Activated CD8-positive, alpha-beta T cell treated with anti-CD3 and anti-CD28 coated beads for 36 hours (primary cell): Measurements from ENCODE around the gene HBG1. TPM values are rescaled to one million over a fixed set of nuclear protein-coding genes. Genes with fewer than 3 reads are reported as not detected.

Experiments used
- ATAC-seq: fragments of 200-7000 bp; cut with Tn5 transposase; one replicate; pipeline ENCODE4 v1.10.0; 2021; ENCODE audit warnings: mild to moderate bottlenecking, moderate library complexity
- CTCF ChIA-PET: fragments of 350-600 bp; sonication (Branson Sonifier 250); formaldehyde crosslinking; loops from one replicate; lab custom pipeline; 2021; ENCODE audit warnings: antibody characterized with exemption; lab: Charles Lee
- POLR2A ChIA-PET: fragments of 350-600 bp; sonication (Branson Sonifier 250); formaldehyde crosslinking; loops from one replicate; lab custom pipeline; 2021; ENCODE audit warnings: antibody characterized with exemption; lab: Charles Lee
- DNase-seq: peaks from one replicate; pipeline ENCODE4 v3.0.0-alpha.2; 2020
- H3K27ac Mint-ChIP-seq: one replicate; pipeline ENCODE4 v1.8.0; 2021; ENCODE audit warnings: mild to moderate bottlenecking, mixed read lengths
- H3K27me3 Mint-ChIP-seq: one replicate; pipeline ENCODE4 v1.8.0; 2021; ENCODE audit warnings: mixed read lengths
- H3K36me3 Mint-ChIP-seq: one replicate; pipeline ENCODE4 v1.8.0; 2021; ENCODE audit warnings: low read depth, mixed read lengths
- H3K4me1 Mint-ChIP-seq: one replicate; pipeline ENCODE4 v1.8.0; 2021; ENCODE audit warnings: low read depth, mixed read lengths
- H3K4me3 Mint-ChIP-seq: one replicate; pipeline ENCODE4 v1.8.0; 2021; ENCODE audit warnings: mild to moderate bottlenecking, moderate library complexity, mixed read lengths
- H3K9me3 Mint-ChIP-seq: one replicate; pipeline ENCODE4 v1.8.0; 2021; ENCODE audit warnings: mixed read lengths
- CTCF ChIP-seq: fragments of 200-600 bp; IDR thresholded peaks from one replicate; pipeline ENCODE4 v1.8.0; 2022; ENCODE audit warnings: antibody characterized with exemption, mild to moderate bottlenecking
- intact Hi-C: fragments of 100-400 bp; cut with micrococcal nuclease; formaldehyde crosslinking; loops from one replicate; pipeline ENCODE4 v1.10.0; 2022
- total RNA-seq, 2 experiments: library from RNA; stranded (reverse); gene quantifications; one replicate each; pipeline ENCODE4 v1.2.3, GENCODE V29; 2021

The HBG1 gene
- total RNA-seq, 2 experiments from 2014 or later: not detected

DNA sequence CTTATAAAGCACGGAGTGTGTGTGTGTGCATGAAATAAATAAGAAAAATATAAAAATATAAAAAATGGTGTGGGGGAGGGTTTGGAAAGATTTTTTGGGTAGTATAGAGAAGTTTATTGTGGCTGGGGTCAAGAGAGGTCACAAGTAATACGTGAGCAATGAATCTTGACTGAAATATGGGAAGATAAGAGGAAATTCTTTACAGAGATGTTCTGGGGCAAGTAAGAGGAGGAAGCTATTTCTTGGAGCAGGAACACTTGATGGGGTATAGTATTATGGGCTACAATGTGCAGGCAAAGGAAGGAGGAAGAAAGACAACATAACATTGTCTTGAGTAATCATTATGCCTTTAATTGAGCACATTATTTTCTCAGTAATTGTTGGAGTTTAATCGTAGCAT is 17.5 kb downstream of the HBG1 start:
- Mint-ChIP-seq H3K9me3 (no peaks in the 10 kb centered on the region), H3K27me3 (peaks cover 3% of the 10 kb centered on the region), H3K36me3 (no peaks in the 10 kb centered on the region), H3K27ac (no peak overlapping the region), H3K4me1 (no peaks in the 10 kb centered on the region), H3K4me3 (no peak overlapping the region)
- ChIA-PET CTCF (no interaction called here), POLR2A (no interaction called here)
- DNase-seq: no peak
- intact Hi-C loops: no loop called here
- TF ChIP-seq CTCF: no peak
- no peak for ATAC-seq

GRCh38 chr11:5231111-5231510 is 18.5 kb downstream of the HBG1 start:
- no peaks in the 10 kb centered on the region for H3K4me1 Mint-ChIP-seq
- peaks cover 3% of the 10 kb centered on the region for H3K27me3 Mint-ChIP-seq
- no peaks in the 10 kb centered on the region for H3K36me3 Mint-ChIP-seq
- POLR2A ChIA-PET: no interaction called here
- ATAC-seq: no peak
- intact Hi-C loops: no loop called here
- CTCF ChIA-PET: no interaction called here
- no peak overlapping the region for H3K27ac Mint-ChIP-seq
- no peak overlapping the region for H3K4me3 Mint-ChIP-seq
- H3K9me3 Mint-ChIP-seq: no peaks in the 10 kb centered on the region
- TF ChIP-seq CTCF: no peak
- no peak for DNase-seq

DNA sequence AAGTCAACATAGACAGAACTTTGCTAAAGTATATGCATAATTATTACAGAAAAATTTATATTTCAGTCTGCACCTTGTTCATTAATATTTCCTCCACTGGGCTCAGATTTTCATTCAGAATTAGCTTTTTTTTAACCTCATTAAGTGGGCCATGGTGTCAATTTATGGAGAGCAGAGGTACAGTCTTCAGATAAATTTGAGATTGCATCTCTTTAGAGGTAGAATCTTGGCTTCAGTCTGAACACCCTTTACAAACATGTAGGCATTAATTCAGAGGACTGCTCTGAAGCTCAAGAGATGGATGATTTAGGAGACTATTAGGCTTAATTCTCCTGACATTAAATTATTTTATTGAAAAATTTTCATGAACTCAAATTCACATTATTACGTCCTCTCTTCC is 19.4 kb downstream of the HBG1 start:
- Mint-ChIP-seq H3K4me1 (no peaks in the 10 kb centered on the region), H3K27me3 (peaks cover 3% of the 10 kb centered on the region), H3K9me3 (no peaks in the 10 kb centered on the region), H3K4me3 (no peak overlapping the region), H3K36me3 (no peaks in the 10 kb centered on the region), H3K27ac (no peak overlapping the region)
- ChIA-PET POLR2A (no interaction called here), CTCF (no interaction called here)
- DNase-seq: no peak
- intact Hi-C loops: no loop called here
- no peak for ATAC-seq
- no peak for TF ChIP-seq CTCF

DNA sequence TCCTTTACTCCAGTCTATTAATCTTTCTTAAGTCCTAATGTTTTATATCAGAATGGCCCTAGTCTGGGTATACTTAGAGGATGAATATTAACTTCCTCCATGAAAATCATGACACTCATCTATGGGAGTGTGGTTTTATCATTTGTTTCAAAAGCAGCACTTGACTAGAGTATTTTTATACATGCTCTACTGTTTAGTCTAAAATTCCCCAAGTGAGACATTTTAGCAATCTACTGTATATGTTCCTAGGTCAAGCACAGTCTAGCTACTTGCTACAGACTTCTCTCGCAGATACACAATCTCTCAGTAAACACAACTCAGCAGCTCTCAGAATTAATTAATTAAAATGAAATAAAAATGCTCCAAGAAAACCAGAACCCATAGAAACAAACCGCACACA is 19.9 kb downstream of the HBG1 start:
- CTCF ChIA-PET: no interaction called here
- POLR2A ChIA-PET: no interaction called here
- Mint-ChIP-seq H3K36me3 (no peaks in the 10 kb centered on the region), H3K4me3 (no peak overlapping the region), H3K27me3 (peaks cover 4% of the 10 kb centered on the region), H3K9me3 (no peaks in the 10 kb centered on the region), H3K27ac (no peak overlapping the region), H3K4me1 (no peaks in the 10 kb centered on the region)
- DNase-seq: no peak
- ATAC-seq: no peak
- TF ChIP-seq CTCF: no peak
- intact Hi-C loops: no loop called here

DNA sequence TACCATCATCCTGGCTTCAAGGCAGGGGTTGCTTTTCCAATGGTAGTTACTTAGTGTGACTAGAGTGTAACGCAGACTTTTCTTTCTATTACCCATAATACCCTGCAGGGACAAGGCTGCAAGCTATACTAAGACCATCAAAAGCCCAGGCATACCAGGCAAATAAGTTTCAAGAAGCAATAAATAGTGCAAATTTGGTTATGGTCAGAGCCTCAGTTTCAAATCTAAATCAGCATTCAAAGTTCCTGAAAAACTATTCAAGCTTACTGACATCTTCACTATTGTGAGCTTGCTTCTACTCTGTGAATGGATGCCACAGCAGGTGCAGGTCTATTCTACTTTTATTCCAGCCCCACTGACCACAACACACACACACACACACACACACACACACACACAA is 20.3 kb downstream of the HBG1 start:
- intact Hi-C loops: no loop called here
- ChIA-PET POLR2A (no interaction called here), CTCF (interaction anchor here (0.5 kb wide), 1 partner anchor 736 kb away, joined by 3 read pairs; no protein-coding TSS in a partner anchor)
- no peak for ATAC-seq
- Mint-ChIP-seq H3K27me3 (peaks cover 4% of the 10 kb centered on the region), H3K9me3 (no peaks in the 10 kb centered on the region), H3K4me3 (no peak overlapping the region), H3K36me3 (no peaks in the 10 kb centered on the region), H3K27ac (no peak overlapping the region), H3K4me1 (no peaks in the 10 kb centered on the region)
- no peak for TF ChIP-seq CTCF
- DNase-seq: no peak
